ENCODE measurements around the gene CXADR.

CXADR gene

GRCh38 chr21:17538576-17538975, 25.7 kb downstream of the CXADR start:
- no peak for TF ChIP-seq SPI1 (IDR thresholded peaks at IDR 0.05; ENCODE audit: borderline replicate concordance, low read depth)
- no peak for TF ChIP-seq CTCF (IDR thresholded peaks at IDR 0.05; ENCODE audit: insufficient read depth, low read length)
- TF ChIP-seq REST (IDR thresholded peaks at IDR 0.05; ENCODE audit: insufficient replicate concordance, low read depth): no peak
- TF ChIP-seq GABPA (IDR thresholded peaks at IDR 0.05; ENCODE audit: low read depth): no peak
- no peak for TF ChIP-seq POLR2AphosphoS5 (IDR thresholded peaks at IDR 0.05; ENCODE audit: low read depth)
- H3K27me3 ChIP-seq (ENCODE audit: insufficient read depth, poor library complexity, severe bottlenecking): no peaks in the 10 kb centered on the region
- no peak overlapping the region for H3K27ac ChIP-seq (replicated peaks)
- DNase-seq (ENCODE audit: low read depth in 1 of 2, low spot score in 1 of 2): no peak
- no peak overlapping the region for H3K4me3 ChIP-seq (replicated peaks; ENCODE audit: insufficient read depth, low read length)

GRCh38 chr21:17539323-17539722, 26.5 kb downstream of the CXADR start:
- Histone ChIP-seq H3K27me3 (ENCODE audit: insufficient read depth, poor library complexity, severe bottlenecking) (no peaks in the 10 kb centered on the region), H3K4me3 (replicated peaks; ENCODE audit: insufficient read depth, low read length) (no peak overlapping the region), H3K27ac (replicated peaks) (no peak overlapping the region)
- TF ChIP-seq GABPA (IDR thresholded peaks at IDR 0.05; ENCODE audit: low read depth) (no peak), CTCF (IDR thresholded peaks at IDR 0.05; ENCODE audit: insufficient read depth, low read length) (no peak), POLR2AphosphoS5 (IDR thresholded peaks at IDR 0.05; ENCODE audit: low read depth) (no peak), SPI1 (IDR thresholded peaks at IDR 0.05; ENCODE audit: borderline replicate concordance, low read depth) (no peak), REST (IDR thresholded peaks at IDR 0.05; ENCODE audit: insufficient replicate concordance, low read depth) (no peak)
- no peak for DNase-seq (ENCODE audit: low read depth in 1 of 2, low spot score in 1 of 2)

GRCh38 chr21:17539743-17540341, 27.0 kb downstream of the CXADR start:
- H3K27ac ChIP-seq (replicated peaks): no peak overlapping the region
- 0 out of 2 replicates have a peak, but pooled peaks have one; percentile 3 for TF ChIP-seq SPI1 (IDR thresholded peaks at IDR 0.05; ENCODE audit: borderline replicate concordance, low read depth)
- no peak for TF ChIP-seq CTCF (IDR thresholded peaks at IDR 0.05; ENCODE audit: insufficient read depth, low read length)
- H3K27me3 ChIP-seq (ENCODE audit: insufficient read depth, poor library complexity, severe bottlenecking): no peaks in the 10 kb centered on the region
- no peak overlapping the region for H3K4me3 ChIP-seq (replicated peaks; ENCODE audit: insufficient read depth, low read length)
- DNase-seq (ENCODE audit: low read depth in 1 of 2, low spot score in 1 of 2): no peak

- Histone ChIP-seq H3K4me3 (replicated peaks; ENCODE audit: insufficient read depth, low read length) (no peak overlapping the region), H3K27me3 (ENCODE audit: insufficient read depth, poor library complexity, severe bottlenecking) (no peaks in the 10 kb centered on the region), H3K27ac (replicated peaks) (no peak overlapping the region)
- DNase-seq (ENCODE audit: low read depth in 1 of 2, low spot score in 1 of 2): no peak
- no peak for TF ChIP-seq GABPA (IDR thresholded peaks at IDR 0.05; ENCODE audit: low read depth)
- no peak for TF ChIP-seq SPI1 (IDR thresholded peaks at IDR 0.05; ENCODE audit: borderline replicate concordance, low read depth)
- no peak for TF ChIP-seq CTCF (IDR thresholded peaks at IDR 0.05; ENCODE audit: insufficient read depth, low read length)
- TF ChIP-seq REST (IDR thresholded peaks at IDR 0.05; ENCODE audit: insufficient replicate concordance, low read depth): no peak
- no peak for TF ChIP-seq POLR2AphosphoS5 (IDR thresholded peaks at IDR 0.05; ENCODE audit: low read depth)
Observed at GRCh38 chr21:17540530-17540929, 27.7 kb downstream of the CXADR start.

Measured in HL-60 (cell line).